Activated naive CD4-positive, alpha-beta T cell treated with anti-CD3 and anti-CD28 coated beads, Interleukin-2, amount 50 U/mL, for 72 hours (primary cell): ENCODE results near the gene BMPR1B. TPM values are rescaled to one million over a fixed set of nuclear protein-coding genes. Genes with fewer than 3 reads are reported as not detected.

Source experiments
- ATAC-seq, 2 donors: fragments of 150-1000 bp; cut with Tn5 transposase; 2 replicates each; pipeline ENCODE4 v1.10.0; 2021; ENCODE audit warnings: mild to moderate bottlenecking in 2 of 2, moderate library complexity in 2 of 2
- DNase-seq, 2 donors: peaks; one replicate each; pipeline ENCODE4 v3.0.0; 2021 to 2022; ENCODE audit warnings: low spot score in 2 of 2
- H3K27ac Mint-ChIP-seq, 2 donors: one replicate each; pipeline ENCODE4 v1.8.0; 2022; ENCODE audit warnings: mild to moderate bottlenecking in 2 of 2, mixed read lengths in 2 of 2
- H3K36me3 Mint-ChIP-seq, 2 donors: one replicate each; pipeline ENCODE4 v1.8.0; 2022; ENCODE audit warnings: mixed read lengths in 2 of 2
- H3K9me3 Mint-ChIP-seq, 2 donors: one replicate each; pipeline ENCODE4 v1.8.0; 2022; ENCODE audit warnings: mixed read lengths in 2 of 2
- total RNA-seq, 2 donors: library from RNA; stranded (reverse); gene quantifications; one replicate each; pipeline ENCODE4 v1.2.3, GENCODE V29; 2022

BMPR1B gene
- total RNA-seq, 2 donors from 2014 or later, result not detected

DNA sequence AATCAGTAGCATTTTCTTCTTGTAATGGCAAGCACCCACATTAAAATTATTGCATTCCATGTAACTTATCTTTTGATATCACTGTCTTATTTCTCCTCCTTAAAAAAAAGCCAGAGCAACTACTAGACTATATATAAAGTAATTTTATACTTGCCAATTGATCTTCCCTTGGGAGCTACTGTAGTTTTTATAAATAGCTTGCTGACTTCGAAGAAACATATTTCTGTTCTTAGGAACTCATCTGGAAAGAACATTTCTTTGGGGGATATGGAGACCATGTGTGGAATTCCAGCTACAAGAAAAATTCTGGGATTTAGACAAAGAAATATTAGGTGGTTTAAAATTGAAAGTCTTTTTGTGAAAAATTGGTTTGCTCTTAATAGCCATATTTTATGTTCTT is 94.9 kb downstream of the BMPR1B start:
- ATAC-seq, result no peak
- no peaks in the 10 kb centered on the region for H3K9me3 Mint-ChIP-seq
- DNase-seq, result no peak
- no peaks in the 10 kb centered on the region for H3K36me3 Mint-ChIP-seq
- H3K27ac Mint-ChIP-seq, result no peak overlapping the region

DNA sequence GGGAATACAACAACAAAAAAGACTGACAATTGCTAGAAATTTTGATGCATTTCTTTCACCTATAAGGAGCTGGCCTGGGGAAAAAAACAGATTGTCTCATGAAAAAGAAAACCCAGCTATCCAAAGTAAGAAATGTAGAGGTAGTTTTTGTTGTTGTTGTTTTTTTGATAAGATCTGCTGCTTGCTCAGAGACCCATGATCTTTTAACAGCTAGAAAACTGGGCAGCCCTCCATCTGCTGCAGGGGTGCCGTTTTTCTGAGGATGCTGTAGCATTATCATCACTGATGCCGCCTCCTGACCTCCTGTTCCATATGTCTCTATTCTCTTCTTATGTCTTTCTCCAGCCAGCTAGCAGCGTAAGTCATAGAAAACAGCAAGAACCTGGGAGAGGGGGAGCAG is 98.3 kb downstream of the BMPR1B start:
- DNase-seq (no peak), ATAC-seq (no peak)
- Mint-ChIP-seq H3K27ac (no peak overlapping the region), H3K9me3 (no peaks in the 10 kb centered on the region), H3K36me3 (no peaks in the 10 kb centered on the region)

DNA sequence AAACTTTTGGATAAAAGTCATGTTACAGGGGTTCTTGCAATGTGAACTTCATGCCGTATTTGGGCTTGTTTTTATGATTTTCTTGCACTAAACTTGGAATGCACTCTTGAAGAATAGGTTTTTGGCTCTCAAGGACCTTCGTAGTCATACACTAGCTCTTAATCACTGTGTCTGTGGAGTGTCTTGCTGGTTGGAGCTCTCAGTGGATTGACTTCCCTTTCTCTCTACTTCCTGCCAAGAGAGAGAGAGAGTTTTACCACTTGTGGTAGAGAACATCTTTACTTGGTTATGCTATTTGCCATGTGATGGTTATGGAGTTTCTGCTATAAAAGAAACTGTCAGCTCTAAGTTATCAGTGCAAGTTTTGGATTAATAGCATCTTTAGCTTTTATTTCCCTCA is 112.4 kb downstream of the BMPR1B start:
- Mint-ChIP-seq H3K36me3 (no peaks in the 10 kb centered on the region), H3K27ac (no peak overlapping the region), H3K9me3 (no peaks in the 10 kb centered on the region)
- no peak for DNase-seq
- ATAC-seq, result no peak

DNA sequence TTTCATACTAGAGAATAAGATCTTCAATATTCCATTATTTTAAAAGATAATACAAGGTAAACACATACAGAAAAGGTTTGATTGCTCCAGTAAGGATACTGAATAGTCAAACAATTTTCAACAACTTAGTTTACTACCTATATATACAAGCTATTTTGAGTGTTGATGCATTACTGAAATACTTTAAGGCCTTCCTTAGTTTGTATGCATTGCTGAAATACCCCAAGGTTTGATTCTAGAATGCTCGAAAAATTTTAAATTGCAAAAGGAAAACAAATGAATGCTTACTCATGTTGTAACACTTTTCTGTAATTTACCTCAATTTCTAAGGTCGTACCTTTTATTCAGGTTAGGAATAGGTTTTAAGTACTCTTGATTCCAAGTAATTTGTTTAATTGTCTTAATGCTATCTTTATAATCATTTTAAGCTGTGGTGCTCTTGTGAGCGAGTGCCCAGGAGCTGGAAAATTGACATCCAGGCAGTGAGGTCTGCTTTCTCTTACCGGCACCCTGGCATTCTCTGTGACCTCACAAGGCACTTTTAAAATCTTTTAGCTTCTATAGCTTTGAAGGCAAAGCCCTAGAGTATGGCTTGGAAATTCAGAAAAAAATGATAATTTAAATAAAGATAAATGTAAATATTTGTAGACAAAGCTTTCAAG is 114.0 kb downstream of the BMPR1B start:
- DNase-seq (no peak), ATAC-seq (no peak)
- no peaks in the 10 kb centered on the region for H3K9me3 Mint-ChIP-seq
- no peak overlapping the region for H3K27ac Mint-ChIP-seq
- H3K36me3 Mint-ChIP-seq, result no peaks in the 10 kb centered on the region

DNA sequence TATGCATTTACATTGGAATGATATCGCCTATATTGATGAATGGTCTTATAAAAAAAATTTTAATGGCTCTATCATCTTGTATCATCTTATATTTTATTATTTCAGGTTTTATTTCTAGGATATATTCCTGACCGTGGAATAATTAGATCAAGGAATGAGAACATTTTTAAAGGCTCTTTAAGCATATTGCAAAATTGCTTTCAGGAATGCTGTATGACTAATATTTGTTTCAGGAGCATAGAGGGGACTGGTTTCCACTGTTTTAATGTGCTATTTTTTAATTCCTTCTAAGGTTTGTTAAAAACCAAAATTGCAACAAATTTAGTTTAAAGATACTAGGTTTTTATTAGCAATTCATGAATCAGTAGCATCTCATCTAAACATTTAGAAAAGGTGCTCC is 120.2 kb downstream of the BMPR1B start:
- Mint-ChIP-seq H3K9me3 (no peaks in the 10 kb centered on the region), H3K36me3 (no peaks in the 10 kb centered on the region), H3K27ac (no peak overlapping the region)
- DNase-seq (no peak), ATAC-seq (no peak)

DNA sequence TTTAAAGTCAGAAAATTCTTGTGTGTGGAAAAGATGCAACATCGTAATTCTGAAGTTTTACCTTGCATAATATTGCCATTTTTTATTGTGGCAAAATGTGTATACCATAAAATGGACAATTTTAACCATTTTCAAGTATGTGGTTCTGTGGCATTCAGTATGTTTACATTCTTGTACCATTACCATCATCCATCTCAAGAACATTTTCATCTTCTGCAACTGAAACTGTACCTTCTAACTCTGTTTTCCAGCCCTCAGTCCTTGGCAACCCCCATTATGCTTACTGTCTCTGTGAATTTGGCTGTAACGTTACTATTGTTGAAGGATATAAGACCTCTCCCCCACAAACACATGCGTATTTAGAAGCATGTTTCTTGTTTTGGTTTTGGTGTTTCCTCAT is 123.2 kb downstream of the BMPR1B start:
- H3K9me3 Mint-ChIP-seq, result no peaks in the 10 kb centered on the region
- no peak overlapping the region for H3K27ac Mint-ChIP-seq
- DNase-seq (no peak), ATAC-seq (no peak)
- no peaks in the 10 kb centered on the region for H3K36me3 Mint-ChIP-seq

DNA sequence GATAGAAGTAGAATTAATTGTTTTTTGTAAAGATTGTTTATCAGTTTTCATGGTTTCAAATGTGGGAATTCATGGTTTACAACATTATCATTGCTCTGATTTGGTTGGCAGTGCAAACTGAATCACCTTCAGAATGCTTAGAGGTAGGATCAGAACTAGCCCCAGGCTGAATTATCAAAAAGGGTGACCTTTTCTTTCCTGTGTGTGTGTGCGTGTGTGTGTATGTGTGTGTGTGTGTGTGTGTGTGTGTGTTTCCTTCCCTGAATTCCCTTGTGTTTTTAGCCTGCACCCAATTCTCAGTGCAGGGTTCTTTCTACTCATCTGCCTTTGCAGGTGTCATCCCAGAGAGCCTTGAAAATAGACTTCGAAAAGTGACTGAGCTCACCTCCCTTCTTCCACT is 125.0 kb downstream of the BMPR1B start:
- Mint-ChIP-seq H3K9me3 (no peaks in the 10 kb centered on the region), H3K36me3 (no peaks in the 10 kb centered on the region), H3K27ac (no peak overlapping the region)
- ATAC-seq (no peak), DNase-seq (no peak)

DNA sequence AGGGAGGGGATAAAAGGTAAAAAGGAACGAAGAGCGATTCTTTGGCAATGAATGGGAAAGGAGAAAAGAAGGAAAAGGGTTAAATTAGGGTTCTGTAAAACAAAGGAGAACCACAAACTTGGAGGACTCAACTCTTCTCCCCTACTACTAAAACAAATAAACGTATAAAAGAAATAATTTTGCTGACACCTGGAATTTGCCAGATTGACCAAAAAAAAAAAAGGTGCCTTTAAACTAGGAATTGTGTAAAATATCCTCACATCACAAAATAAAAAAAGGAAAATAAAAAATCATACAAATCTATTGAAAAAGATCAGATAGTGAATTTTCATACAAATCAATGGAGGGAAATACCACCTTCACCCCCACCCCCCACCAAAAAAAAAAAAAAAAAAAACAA is 129.3 kb downstream of the BMPR1B start:
- no peaks in the 10 kb centered on the region for H3K9me3 Mint-ChIP-seq
- no peak for DNase-seq
- H3K27ac Mint-ChIP-seq, result no peak overlapping the region
- no peaks in the 10 kb centered on the region for H3K36me3 Mint-ChIP-seq
- no peak for ATAC-seq

DNA sequence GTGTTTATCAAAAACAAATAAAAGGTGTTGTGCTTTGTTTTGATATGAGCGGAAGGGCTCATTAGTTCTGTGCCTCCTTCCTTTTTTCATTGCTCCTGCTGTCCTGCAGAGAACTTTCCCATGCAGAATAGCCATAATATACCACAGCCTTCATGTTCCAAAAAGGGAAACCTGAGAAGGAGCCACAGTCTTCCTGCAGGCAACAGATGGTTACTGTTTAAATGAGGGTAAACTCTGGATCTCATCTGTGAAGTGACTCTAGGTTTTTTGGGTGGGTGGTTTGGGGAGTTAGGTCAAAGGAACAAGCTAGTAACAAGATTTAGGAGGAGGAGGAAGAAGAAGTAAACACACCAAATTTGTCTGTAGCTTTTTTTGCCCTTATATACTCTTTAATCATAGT is 131.8 kb downstream of the BMPR1B start:
- no peaks in the 10 kb centered on the region for H3K36me3 Mint-ChIP-seq
- no peaks in the 10 kb centered on the region for H3K9me3 Mint-ChIP-seq
- ATAC-seq (no peak), DNase-seq (no peak)
- no peak overlapping the region for H3K27ac Mint-ChIP-seq

DNA sequence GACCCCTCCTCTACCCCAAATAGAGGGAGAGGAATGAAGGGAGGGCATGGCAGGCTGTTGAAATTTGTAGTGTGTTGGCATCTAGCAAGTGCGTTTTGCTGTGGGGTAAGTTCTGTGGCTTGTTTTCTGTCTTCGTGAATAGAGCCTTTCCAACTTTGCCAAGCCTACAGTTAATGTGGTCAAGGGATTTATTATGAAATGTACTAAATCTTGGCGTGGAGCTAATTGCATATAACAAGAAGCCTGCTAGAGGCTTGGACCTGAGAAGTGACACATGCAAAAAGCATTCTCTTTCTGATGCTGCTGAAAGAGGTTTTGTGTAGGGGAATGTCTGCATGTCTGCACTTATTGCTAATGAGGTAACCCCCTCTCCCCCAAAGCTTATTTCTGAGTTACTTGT is 132.2 kb downstream of the BMPR1B start:
- ATAC-seq (no peak), DNase-seq (no peak)
- Mint-ChIP-seq H3K27ac (no peak overlapping the region), H3K9me3 (no peaks in the 10 kb centered on the region), H3K36me3 (no peaks in the 10 kb centered on the region)

DNA sequence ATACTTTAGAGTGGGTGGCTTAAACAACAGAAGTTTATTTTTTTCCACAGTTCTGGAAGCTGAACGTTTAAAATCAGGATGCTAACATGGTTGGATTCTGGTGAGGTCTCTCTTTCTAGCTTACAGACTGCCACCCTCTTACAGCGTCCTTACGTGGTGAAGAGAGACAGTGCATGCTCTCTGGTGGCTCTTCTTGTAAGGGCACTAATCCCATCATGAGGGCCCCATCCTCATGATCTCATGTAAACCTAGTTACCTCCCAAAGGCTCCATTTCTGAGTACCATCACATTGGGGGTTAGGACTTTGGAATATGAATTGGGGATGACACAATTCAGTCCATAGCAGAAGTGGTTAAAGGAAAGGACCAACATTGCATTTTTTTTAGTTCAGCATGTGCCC is 132.8 kb downstream of the BMPR1B start:
- Mint-ChIP-seq H3K27ac (no peak overlapping the region), H3K36me3 (no peaks in the 10 kb centered on the region), H3K9me3 (no peaks in the 10 kb centered on the region)
- ATAC-seq (no peak), DNase-seq (no peak)

DNA sequence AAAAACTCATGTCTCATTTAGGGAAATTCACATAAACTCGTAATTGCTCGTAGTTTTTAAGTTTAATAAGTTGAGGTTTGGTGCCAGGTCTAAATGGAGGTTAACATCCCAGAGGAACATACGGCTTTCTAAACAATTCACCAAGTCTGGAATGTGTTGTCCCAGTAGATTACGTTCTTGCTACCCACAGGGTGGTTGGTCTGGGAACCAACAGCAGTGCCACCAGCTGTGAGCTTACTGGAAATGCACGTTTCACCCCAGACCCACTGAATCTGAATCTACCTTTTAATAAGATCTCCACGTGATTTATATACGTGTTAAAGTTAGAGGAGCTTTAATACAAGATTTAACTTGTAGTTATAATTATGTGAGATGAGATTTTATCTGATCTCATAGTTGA is 134.3 kb downstream of the BMPR1B start:
- DNase-seq (no peak), ATAC-seq (no peak)
- Mint-ChIP-seq H3K27ac (no peak overlapping the region), H3K36me3 (no peaks in the 10 kb centered on the region), H3K9me3 (no peaks in the 10 kb centered on the region)

DNA sequence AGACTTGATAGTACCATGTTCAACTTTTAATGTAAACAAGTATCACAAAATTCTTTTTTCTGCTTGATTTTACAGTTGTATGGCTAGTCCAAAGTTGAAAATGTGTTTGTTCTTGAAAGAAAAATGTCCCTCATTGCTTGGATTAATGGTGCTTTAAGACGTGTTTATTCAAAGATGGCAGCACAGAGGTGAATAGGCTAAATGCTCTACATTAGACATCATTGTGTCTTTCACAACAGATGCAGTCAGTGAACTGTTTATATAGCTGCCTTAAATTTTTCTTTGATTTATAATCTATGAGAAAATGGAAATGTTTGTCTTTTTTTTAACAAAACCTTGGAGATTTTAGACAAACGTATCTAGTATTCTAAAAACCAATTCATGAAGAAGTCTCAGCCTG is 137.3 kb downstream of the BMPR1B start:
- DNase-seq (no peak), ATAC-seq (no peak)
- no peak overlapping the region for H3K27ac Mint-ChIP-seq
- no peaks in the 10 kb centered on the region for H3K9me3 Mint-ChIP-seq
- H3K36me3 Mint-ChIP-seq, result no peaks in the 10 kb centered on the region

DNA sequence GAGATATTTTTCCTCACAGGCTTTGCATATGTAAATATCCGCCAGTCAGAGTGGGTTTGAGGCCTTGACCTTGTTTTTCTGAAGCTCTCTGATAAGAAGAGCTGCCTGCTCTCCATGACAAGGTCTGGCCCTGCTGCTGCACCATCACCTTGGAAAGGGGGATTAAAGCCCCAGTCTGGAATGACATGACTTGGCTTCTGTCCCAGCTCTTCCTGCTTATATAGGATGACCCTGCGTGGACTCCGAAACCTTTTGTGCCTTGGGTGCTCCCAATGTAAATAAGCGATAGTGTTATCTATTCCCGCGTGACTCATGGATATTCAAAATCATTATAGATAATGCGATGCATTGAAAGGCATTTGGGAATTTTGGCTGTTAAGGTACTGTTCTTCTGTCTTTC is 139.3 kb downstream of the BMPR1B start:
- H3K36me3 Mint-ChIP-seq, result no peaks in the 10 kb centered on the region
- no peak for ATAC-seq
- H3K27ac Mint-ChIP-seq, result no peak overlapping the region
- H3K9me3 Mint-ChIP-seq, result no peaks in the 10 kb centered on the region
- DNase-seq, result no peak

DNA sequence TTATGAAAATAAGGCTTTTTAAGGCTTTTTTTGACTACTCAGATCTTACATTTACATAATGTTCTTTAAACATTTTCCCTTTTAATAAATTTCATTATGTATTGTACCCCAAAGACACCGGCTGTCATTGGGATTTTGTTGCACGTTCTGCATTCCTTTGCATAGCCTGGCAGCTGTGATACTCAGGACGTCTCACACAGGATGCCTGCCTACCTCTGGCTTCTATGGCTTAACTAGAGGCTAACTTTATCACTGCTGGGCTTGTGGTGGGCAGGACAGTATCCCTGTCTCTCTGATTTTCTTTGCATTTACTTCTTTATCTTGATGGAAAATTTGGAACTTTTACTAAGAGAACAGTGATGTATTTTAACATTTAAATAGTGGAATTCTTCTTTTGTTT is 147.8 kb downstream of the BMPR1B start:
- no peak for ATAC-seq
- Mint-ChIP-seq H3K36me3 (no peaks in the 10 kb centered on the region), H3K9me3 (no peaks in the 10 kb centered on the region), H3K27ac (no peak overlapping the region)
- no peak for DNase-seq

DNA sequence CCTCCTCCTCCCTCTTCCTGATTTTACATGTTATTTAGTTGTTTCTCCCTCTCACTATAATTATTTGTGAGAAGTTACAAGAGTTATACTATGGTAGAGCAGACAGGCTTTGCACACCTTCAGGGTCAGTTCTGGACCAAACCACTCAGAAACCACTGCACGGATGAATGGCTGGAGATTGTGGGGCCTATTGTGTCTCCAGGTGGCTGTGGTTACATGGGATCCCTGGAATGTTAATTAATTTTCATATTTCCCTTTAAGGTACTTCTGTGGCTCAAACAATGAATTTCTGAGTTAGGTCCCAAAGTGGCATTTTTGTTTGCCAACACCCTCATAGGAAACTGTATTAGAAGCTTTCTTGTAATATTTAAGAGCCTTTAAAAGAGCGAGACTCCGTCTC is 151.9 kb downstream of the BMPR1B start:
- peaks cover 4% of the 10 kb centered on the region in 2 donors for H3K9me3 Mint-ChIP-seq
- no peak overlapping the region for H3K27ac Mint-ChIP-seq
- no peaks in the 10 kb centered on the region for H3K36me3 Mint-ChIP-seq
- ATAC-seq (no peak), DNase-seq (no peak)

DNA sequence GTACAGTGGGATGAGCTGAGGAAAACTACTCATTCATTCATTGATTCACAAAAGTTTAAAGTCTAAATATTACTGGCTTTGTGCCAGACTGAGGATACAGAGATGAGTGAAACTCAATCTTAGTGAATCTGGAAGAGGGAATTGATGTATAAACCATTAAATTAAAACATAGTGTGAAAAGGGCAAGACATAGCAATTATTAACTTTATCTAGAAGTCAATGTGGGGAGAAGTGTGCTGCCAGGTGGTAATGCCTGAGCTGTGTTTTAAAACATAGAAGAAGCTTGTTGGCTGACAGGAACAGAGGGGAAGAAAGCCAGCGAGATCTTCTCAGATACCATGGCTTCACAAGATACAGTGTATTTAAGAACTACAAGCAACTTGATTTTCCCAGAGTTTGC is 153.4 kb downstream of the BMPR1B start:
- Mint-ChIP-seq H3K9me3 (peaks cover 8 to 9% of the 10 kb centered on the region in 2 donors), H3K36me3 (peaks cover under 1 to 5% of the 10 kb centered on the region in 2 donors), H3K27ac (no peak overlapping the region)
- ATAC-seq, result no peak
- no peak for DNase-seq

DNA sequence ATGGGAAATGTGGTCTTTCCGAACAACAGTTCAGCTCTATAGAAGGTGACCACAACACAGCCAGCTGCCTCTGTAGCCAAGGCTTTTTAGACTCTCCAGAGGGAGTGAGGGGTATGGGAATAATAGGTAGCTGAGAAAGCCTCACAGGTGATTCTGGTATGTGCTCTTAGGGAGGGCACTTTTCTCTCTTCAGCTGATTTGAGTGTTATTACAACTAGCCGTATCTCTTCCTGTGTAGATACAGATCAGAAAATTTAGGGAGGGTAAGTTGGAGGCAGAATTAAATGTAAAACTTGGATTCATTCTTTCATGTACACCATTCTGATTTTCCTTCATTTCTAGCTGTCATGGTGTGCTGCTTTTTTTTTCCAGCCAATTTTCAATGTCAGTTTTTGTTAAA is 154.9 kb downstream of the BMPR1B start:
- Mint-ChIP-seq H3K9me3 (peaks cover 14 to 19% of the 10 kb centered on the region in 2 donors), H3K27ac (no peak overlapping the region), H3K36me3 (peaks cover 7 to 11% of the 10 kb centered on the region in 2 donors)
- no peak for DNase-seq
- ATAC-seq, result no peak

DNA sequence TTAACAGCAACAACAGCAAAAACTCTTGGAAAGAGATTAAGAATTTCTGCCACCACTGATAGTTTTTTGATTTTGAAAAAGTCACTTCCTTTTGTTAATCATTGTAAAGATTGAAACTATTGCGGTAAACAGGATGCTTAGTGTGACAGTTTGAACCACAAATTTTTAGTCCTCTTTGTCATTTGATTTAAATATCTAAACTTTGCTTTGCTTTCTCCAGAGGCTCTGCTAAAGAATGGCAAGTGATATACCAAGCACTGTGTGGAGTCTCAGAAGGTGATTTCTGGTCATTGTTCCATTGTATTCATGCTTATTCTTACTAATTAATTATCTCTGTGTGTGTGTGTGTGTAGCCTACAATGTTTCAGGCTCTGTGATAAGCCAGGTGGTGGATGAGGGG is 155.6 kb downstream of the BMPR1B start:
- peak in 1 of 2 donors; percentile 32 for ATAC-seq
- DNase-seq, result no peak
- peaks cover 14 to 22% of the 10 kb centered on the region in 2 donors for H3K9me3 Mint-ChIP-seq
- H3K36me3 Mint-ChIP-seq, result peaks cover 7 to 11% of the 10 kb centered on the region in 2 donors
- no peak overlapping the region for H3K27ac Mint-ChIP-seq
